GM21717 (cell line): ENCODE results near the gene RBP3.
"Not testable (repeated sequence)": the region's sequence is repeated elsewhere in the genome, so short reads cannot be mapped to it uniquely, and the experiment has no call there.

Source experiments
- ATAC-seq: cut with Tn5 transposase; IDR thresholded peaks from one replicate; pipeline ENCODE4 v1.9.1; 2021; ENCODE audit warnings: mild to moderate bottlenecking, moderate library complexity; ENCODE audit not compliant: unreplicated experiment

The RBP3 gene

GRCh38 chr10:47370878-47371277 is 22.7 kb downstream of the RBP3 start:
- ATAC-seq, result no peak

GRCh38 chr10:47371629-47372485 is 23.7 kb downstream of the RBP3 start:
- ATAC-seq, result no peak

- ATAC-seq, result no peak
Observed at GRCh38 chr10:47372726-47373125, 24.6 kb downstream of the RBP3 start.

GRCh38 chr10:47374611-47375536 is 26.7 kb downstream of the RBP3 start:
- ATAC-seq, result no peak

- ATAC-seq, result no peak
Observed at GRCh38 chr10:47376522-47377220, 28.5 kb downstream of the RBP3 start.

GRCh38 chr10:47378183-47378510 is 30.0 kb downstream of the RBP3 start:
- no peak for ATAC-seq

GRCh38 chr10:47378606-47379444 is 30.7 kb downstream of the RBP3 start:
- no peak for ATAC-seq

GRCh38 chr10:47379445-47379785 is 31.3 kb downstream of the RBP3 start:
- ATAC-seq, result no peak

- no peak for ATAC-seq
Observed at GRCh38 chr10:47379901-47380300, 31.7 kb downstream of the RBP3 start.

GRCh38 chr10:47380341-47381102 is 32.4 kb downstream of the RBP3 start:
- ATAC-seq, result no peak

- ATAC-seq, result no peak
Observed at GRCh38 chr10:47381103-47381395, 32.9 kb downstream of the RBP3 start.

GRCh38 chr10:47381427-47382379 is 33.5 kb downstream of the RBP3 start:
- ATAC-seq, result no peak

- ATAC-seq, result no peak
Observed at GRCh38 chr10:47383261-47384147, 35.3 kb downstream of the RBP3 start.

GRCh38 chr10:47384148-47384921 is 36.2 kb downstream of the RBP3 start, which contains the start of gene ZNF488:
ZNF488 (minus strand) TSS chr10:47384293; CDS start chr10:47368829, 15,464 bp downstream.
- peak; percentile 93 for ATAC-seq

GRCh38 chr10:47386104-47386503 is 37.9 kb downstream of the RBP3 start:
- not testable (repeated sequence) for ATAC-seq

GRCh38 chr10:47388879-47389278 is 40.7 kb downstream of the RBP3 start:
- no peak for ATAC-seq

GRCh38 chr10:47389619-47390018 is 41.5 kb downstream of the RBP3 start:
- no peak for ATAC-seq
